Choroid plexus epithelial cell (primary cell): ENCODE measurements around the gene RPS6KA2.

ENCODE experiments used
- DNase-seq: peaks from one replicate; pipeline ENCODE4 v3.0.0-alpha.2; 2010; ENCODE audit warnings: low read depth
- H3K4me3 ChIP-seq: 2 replicates; pipeline ENCODE4 v1.5.1; 2011; ENCODE audit warnings: low read depth, mild to moderate bottlenecking, control low read depth, low read length, moderate library complexity
- CTCF ChIP-seq: conservative IDR thresholded peaks from 2 replicates; pipeline ENCODE4 v1.5.1; 2011; ENCODE audit warnings: low read depth, mild to moderate bottlenecking, control low read depth, inconsistent platforms, low read length, moderate library complexity

Gene RPS6KA2

GRCh38 chr6:166572370-166573261 lies 54.4 kb downstream of the RPS6KA2 start:
- peak; percentile 93 for DNase-seq
- H3K4me3 ChIP-seq, result no peak overlapping the region
- no peak for TF ChIP-seq CTCF

GRCh38 chr6:166570929-166571713 lies 55.9 kb downstream of the RPS6KA2 start:
- TF ChIP-seq CTCF, result no peak
- H3K4me3 ChIP-seq, result no peak overlapping the region
- no peak for DNase-seq

- DNase-seq, result no peak
- H3K4me3 ChIP-seq, result no peak overlapping the region
- TF ChIP-seq CTCF, result no peak
These were observed 57.8 kb downstream of the RPS6KA2 start for GRCh38 chr6:166569206-166569605.

GRCh38 chr6:166567813-166568212 lies 59.2 kb downstream of the RPS6KA2 start:
- TF ChIP-seq CTCF, result no peak
- H3K4me3 ChIP-seq, result no peak overlapping the region
- no peak for DNase-seq

GRCh38 chr6:166567107-166567506 lies 59.9 kb downstream of the RPS6KA2 start:
- no peak overlapping the region for H3K4me3 ChIP-seq
- TF ChIP-seq CTCF, result no peak
- DNase-seq, result peak; percentile 95

GRCh38 chr6:166566026-166567011 lies 60.7 kb downstream of the RPS6KA2 start:
- no peak overlapping the region for H3K4me3 ChIP-seq
- DNase-seq, result no peak
- no peak for TF ChIP-seq CTCF
